MV-4-11 (cell line): ENCODE results near the gene CACNG4.
A peak's percentile ranks its signal among the peaks of the same experiment; 100 is the strongest.
"Not testable (repeated sequence)": the region's sequence is repeated elsewhere in the genome, so short reads cannot be mapped to it uniquely, and the experiment has no call there.

ENCODE experiments used
- DNase-seq: peaks from one replicate; lab custom pipeline; 2025; lab: John Stamatoyannopoulos, UW

CACNG4 gene

GRCh38 chr17:67018471-67019434 is 54.2 kb downstream of the CACNG4 start:
- DNase-seq: no peak

- no peak for DNase-seq
Observed at GRCh38 chr17:67019809-67020208, 55.3 kb downstream of the CACNG4 start.

GRCh38 chr17:67020293-67020766 is 55.8 kb downstream of the CACNG4 start:
- no peak for DNase-seq

GRCh38 chr17:67021196-67021595 is 56.7 kb downstream of the CACNG4 start:
- no peak for DNase-seq

GRCh38 chr17:67021743-67022450 is 57.4 kb downstream of the CACNG4 start:
- DNase-seq: peak; percentile 61

- no peak for DNase-seq
Observed at GRCh38 chr17:67022451-67022810, 57.9 kb downstream of the CACNG4 start.

- no peak for DNase-seq
Observed at GRCh38 chr17:67024736-67025135, 60.2 kb downstream of the CACNG4 start.

- DNase-seq: no peak
Observed at GRCh38 chr17:67025216-67025792, 60.8 kb downstream of the CACNG4 start.

- no peak for DNase-seq
Observed at GRCh38 chr17:67026341-67026740, 61.8 kb downstream of the CACNG4 start.

- DNase-seq: no peak
Observed at GRCh38 chr17:67027031-67027628, 62.6 kb downstream of the CACNG4 start.

- DNase-seq: no peak
Observed at GRCh38 chr17:67030641-67031040, 66.1 kb downstream of the CACNG4 start.

GRCh38 chr17:67032382-67032781 is 67.9 kb downstream of the CACNG4 start:
- DNase-seq: no peak

GRCh38 chr17:67032985-67033384 is 68.5 kb downstream of the CACNG4 start:
- no peak for DNase-seq

- no peak for DNase-seq
Observed at GRCh38 chr17:67033613-67034012, 69.1 kb downstream of the CACNG4 start.

- DNase-seq: no peak
Observed at GRCh38 chr17:67035131-67036083, 70.9 kb downstream of the CACNG4 start.

GRCh38 chr17:67038861-67039365 is 74.4 kb downstream of the CACNG4 start:
- DNase-seq: no peak

- no peak for DNase-seq
Observed at GRCh38 chr17:67040652-67041051, 76.1 kb downstream of the CACNG4 start.

GRCh38 chr17:67041119-67041518 is 76.6 kb downstream of the CACNG4 start:
- DNase-seq: not testable (repeated sequence)

GRCh38 chr17:67041531-67041930 is 77.0 kb downstream of the CACNG4 start:
- DNase-seq: no peak

GRCh38 chr17:67041941-67042899 is 77.7 kb downstream of the CACNG4 start:
- no peak for DNase-seq
